Right cardiac atrium (tissue), 5 donors: ENCODE measurements around the gene ACY1. TPM values are rescaled to one million over a fixed set of nuclear protein-coding genes. Genes with fewer than 3 reads are reported as not detected.

Experiments
- ATAC-seq, 2 donors: fragments of 200-7000 bp; cut with Tn5 transposase; one replicate each; pipeline versions ENCODE4 v1.8.0 to v1.9.1; 2020; ENCODE audit warnings: moderate library complexity in 2 of 2, mild to moderate bottlenecking in 1 of 2
- DNase-seq, 3 donors: peaks; one replicate each; pipeline ENCODE4 v3.0.0-alpha.2; 2020
- H3K27ac ChIP-seq: one replicate; pipeline ENCODE4 v1.5.1; 2013; ENCODE audit warnings: mild to moderate bottlenecking, low read length, control low read depth, moderate library complexity
- H3K27me3 ChIP-seq: one replicate; pipeline ENCODE4 v1.6.1; 2013; ENCODE audit not compliant: control insufficient read depth, insufficient read depth
- H3K4me1 ChIP-seq: one replicate; pipeline ENCODE4 v1.6.1; 2013; ENCODE audit warnings: low read length; ENCODE audit not compliant: control insufficient read depth, insufficient read depth
- H3K4me3 ChIP-seq: one replicate; pipeline ENCODE4 v1.5.1; 2013; ENCODE audit warnings: low read length, control low read depth
- H3K9me3 ChIP-seq: one replicate; pipeline ENCODE4 v1.6.1; 2013; ENCODE audit warnings: low read length; ENCODE audit not compliant: control insufficient read depth
- WGBS: extraction: QIAGEN DNeasy Blood & Tissue Kit; methylation state at CpG from one replicate; pipeline ENCODE4 v1.1.7; 2013; 5-methylcytosine and 5-hydroxymethylcytosine counted together
- intact Hi-C, 4 donors: fragments of 100-400 bp; cut with DNase I; formaldehyde crosslinking; loops; one replicate each; pipeline versions ENCODE4 v1.11.0 to v1.14.0; 2022 to 2023
- polyA plus RNA-seq: library from polyadenylated mRNA; stranded (reverse); fragments of 200-250 nt; gene quantifications from one replicate; pipeline ENCODE4 v1.2.3, GENCODE V29; 2013
- total RNA-seq, 4 donors: library from RNA; stranded (reverse); fragmentation: NEBNext Ultra II Directional; extraction: Animal tissue kit (Norgen Biotek cat#: 25700); gene quantifications; one replicate each; pipeline ENCODE4 v1.2.1, GENCODE V29; 2021
- donor health status: healthy with polysubstance abuse.
- donor health status: DM: no; HTN: yes; CAD: no.
- donor health status: DM: no; HTN: no; CAD: no.
- donor health status: DM: no; HTN: yes; CAD: no; lungs with severe emphysema.
- donor health status: DM: yes; HTN: yes; CAD: no.

ACY1 gene
- total and polyA plus RNA-seq, 5 donors = 18.4 to 27.2 (median 19.6) TPM

DNA sequence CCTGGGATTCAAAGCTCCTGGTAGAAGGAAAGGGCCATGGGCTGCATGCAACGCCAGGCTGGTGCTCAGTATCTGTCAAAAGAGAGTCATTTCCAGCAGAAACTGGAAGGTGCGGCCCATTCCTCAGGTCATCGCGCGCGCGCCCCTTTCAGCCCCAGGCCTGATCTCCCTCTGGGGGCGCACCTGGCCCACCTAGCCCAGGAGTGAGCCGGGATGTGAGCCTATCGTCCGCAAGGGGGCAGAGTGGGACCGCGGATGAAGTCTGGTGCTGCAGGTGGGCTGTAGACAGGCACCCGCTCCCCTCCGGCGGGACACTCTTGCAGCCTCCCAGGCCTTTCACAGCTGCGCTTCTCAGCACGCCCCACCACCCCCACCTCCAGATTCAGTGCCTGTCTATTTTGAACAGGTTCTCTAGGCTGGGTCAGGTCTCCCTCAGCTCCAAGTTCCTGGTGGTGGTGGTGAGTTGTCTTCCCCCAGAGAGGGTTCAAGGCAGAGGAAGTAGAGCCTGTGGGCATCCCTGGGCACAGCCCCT lies 18.2 kb downstream of the ACY1 start:
- Histone ChIP-seq H3K4me3 (no peak overlapping the region), H3K9me3 (no peaks in the 10 kb centered on the region), H3K27me3 (no peaks in the 10 kb centered on the region), H3K27ac (no peak overlapping the region), H3K4me1 (peaks cover 7% of the 10 kb centered on the region)
- peak; percentile 73 to 91 (median 90) for DNase-seq
- intact Hi-C loops = loop anchor here (1.0 to 10.0 kb wide), 6 partner anchors 51 to 273 kb away; partner anchors contain the start of gene WDR82 (in 1 of the 4)
- peak; percentile 60 to 65 for ATAC-seq
- WGBS = under 1% methylated on average over 18 of the region's 18 CpGs

DNA sequence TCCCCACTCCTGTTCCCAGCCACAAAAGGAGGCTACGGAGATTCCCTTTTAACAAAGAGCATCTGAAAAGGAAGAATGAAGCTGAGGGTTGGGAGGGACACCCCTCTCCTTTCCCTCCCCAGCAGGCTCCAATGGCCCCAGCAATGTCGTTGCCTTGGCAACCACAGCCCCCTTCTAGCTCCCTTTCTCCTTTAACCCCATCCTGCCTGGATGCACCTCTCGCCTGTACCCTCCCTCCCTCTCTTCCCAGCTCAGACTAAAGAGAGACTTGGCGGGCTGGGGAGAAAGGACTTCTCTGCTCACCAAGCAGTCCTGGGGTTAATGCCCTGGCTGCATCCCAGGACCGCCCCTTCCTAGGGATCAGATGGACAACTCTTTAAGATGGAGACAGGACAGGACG lies 19.4 kb downstream of the ACY1 start:
- 74% methylated on average over 6 of the region's 6 CpGs for WGBS

DNA sequence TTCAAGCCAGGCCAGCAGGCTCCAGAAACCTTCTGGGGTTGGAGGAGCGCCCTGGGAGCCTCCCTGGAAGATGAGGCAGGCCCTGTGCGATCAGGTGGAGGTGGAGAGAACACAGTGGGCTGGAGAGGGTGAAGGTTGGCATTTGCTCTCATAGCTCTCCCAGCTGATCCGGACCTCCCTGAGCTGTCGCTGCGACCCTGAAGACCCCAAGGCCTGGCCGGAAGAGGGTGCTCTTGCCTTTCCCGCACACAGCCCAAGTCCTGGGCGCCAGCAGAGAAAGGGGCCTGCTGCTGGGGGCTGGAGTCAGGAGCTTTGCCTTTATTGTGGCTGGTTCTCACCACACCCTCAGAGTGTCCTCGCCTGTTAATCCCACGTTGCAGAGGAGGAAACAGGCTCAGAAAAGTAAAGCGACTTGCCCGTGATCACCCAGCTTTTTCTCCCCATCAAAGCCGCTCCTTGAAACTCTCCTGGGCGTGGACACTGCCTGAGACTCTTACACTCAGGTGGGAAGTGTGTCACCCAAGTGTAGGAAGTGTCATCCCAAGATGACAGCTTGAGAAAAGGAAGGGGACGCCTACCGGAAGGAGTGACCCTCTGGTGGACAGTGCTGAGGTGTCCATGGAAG lies 20.9 kb downstream of the ACY1 start:
- Histone ChIP-seq H3K27me3 (no peaks in the 10 kb centered on the region), H3K4me3 (no peak overlapping the region), H3K27ac (peak overlapping the region; percentile 10), H3K9me3 (no peaks in the 10 kb centered on the region), H3K4me1 (peaks cover 8% of the 10 kb centered on the region)
- DNase-seq = peak; percentile 70 to 88 (median 84)
- 45% methylated on average over 16 of the region's 16 CpGs for WGBS
- peak; percentile 72 to 73 for ATAC-seq
- intact Hi-C loops = loop anchor here (2.0 to 10.0 kb wide), 6 partner anchors 48 to 271 kb away; partner anchors contain the start of gene WDR82 (in 1 of the 4)

More for the DNA sequence above, 19.4 kb downstream of the ACY1 start:
- H3K27ac ChIP-seq = no peak overlapping the region
- H3K4me1 ChIP-seq = peaks cover 8% of the 10 kb centered on the region
- ATAC-seq = no peak
- no peaks in the 10 kb centered on the region for H3K27me3 ChIP-seq
- DNase-seq = peak in 1 of 3 donors; percentile 31
- H3K4me3 ChIP-seq = no peak overlapping the region
- intact Hi-C loops = loop anchor here (2.0 to 10.0 kb wide), 7 partner anchors 50 to 272 kb away; partner anchors contain the start of gene WDR82 (in 1 of the 4)
- no peaks in the 10 kb centered on the region for H3K9me3 ChIP-seq

DNA sequence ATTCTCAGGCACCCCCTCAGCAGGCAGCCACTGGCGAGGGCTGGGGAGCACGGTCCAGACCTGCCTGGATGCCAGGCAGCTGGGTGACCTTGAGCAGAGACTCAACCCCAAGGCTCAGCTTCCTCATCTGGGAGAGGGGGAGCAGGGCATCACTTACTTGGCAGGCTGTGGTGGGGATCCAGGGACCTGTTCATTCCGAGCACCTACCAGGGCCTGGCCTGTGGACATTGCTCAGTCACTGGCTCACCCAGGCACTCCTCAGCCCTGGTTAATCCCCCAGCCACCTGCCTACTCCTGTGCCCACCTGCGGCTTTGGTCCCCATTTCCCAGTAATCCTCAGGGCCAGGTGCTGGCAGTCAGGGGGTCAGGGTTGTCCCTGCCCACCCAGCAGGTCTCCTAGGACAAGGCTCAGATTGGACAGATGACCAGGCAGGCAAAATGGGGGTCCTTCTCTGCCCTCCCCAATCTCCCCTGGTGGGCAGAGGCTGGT lies 21.6 kb downstream of the ACY1 start:
- WGBS = 83% methylated on average over 4 of the region's 4 CpGs
- Histone ChIP-seq H3K4me1 (peaks cover 8% of the 10 kb centered on the region), H3K27ac (peak overlapping the region; percentile 10), H3K4me3 (no peak overlapping the region), H3K27me3 (no peaks in the 10 kb centered on the region), H3K9me3 (no peaks in the 10 kb centered on the region)
- intact Hi-C loops = loop anchor here (2.0 to 10.0 kb wide), 6 partner anchors 47 to 270 kb away; partner anchors contain the start of gene WDR82 (in 1 of the 4)
- ATAC-seq (peak in 1 of 2 donors; percentile 1), DNase-seq (peak in 1 of 3 donors; percentile 55)

DNA sequence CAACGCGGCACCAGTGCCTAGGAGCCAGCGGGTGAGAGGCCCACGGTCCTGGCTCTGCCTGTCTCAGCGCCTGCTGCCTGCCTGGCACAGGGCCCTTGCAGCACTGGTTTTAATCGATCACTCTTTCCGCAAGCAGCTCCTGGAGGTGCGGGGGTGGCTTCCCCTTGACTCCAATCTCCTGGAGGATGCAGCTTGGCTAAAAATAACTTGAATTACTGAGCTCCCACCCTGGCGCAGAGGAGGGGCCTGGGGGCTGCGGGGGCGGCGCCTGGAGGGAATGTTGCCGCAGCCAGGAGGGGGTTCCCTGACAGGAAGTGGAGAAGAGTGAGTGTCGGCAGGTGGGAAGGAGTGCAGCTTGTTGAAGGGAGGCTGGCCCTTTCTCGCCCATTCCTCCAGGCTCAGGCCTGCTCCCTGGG lies 22.2 kb downstream of the ACY1 start:
- peaks cover 8% of the 10 kb centered on the region for H3K4me1 ChIP-seq
- DNase-seq (peak; percentile 47 to 77 (median 76)), ATAC-seq (peak; percentile 17 to 52)
- no peaks in the 10 kb centered on the region for H3K27me3 ChIP-seq
- peak overlapping the region; percentile 31 for H3K27ac ChIP-seq
- H3K4me3 ChIP-seq = no peak overlapping the region
- intact Hi-C loops = loop anchor here in 2 of 4 donors (2.0 to 10.0 kb wide), 2 partner anchors 47 to 269 kb away; partner anchors contain the start of gene WDR82 (in 1 of the 2)
- no peaks in the 10 kb centered on the region for H3K9me3 ChIP-seq
- WGBS = 7% methylated on average over 15 of the region's 15 CpGs

DNA sequence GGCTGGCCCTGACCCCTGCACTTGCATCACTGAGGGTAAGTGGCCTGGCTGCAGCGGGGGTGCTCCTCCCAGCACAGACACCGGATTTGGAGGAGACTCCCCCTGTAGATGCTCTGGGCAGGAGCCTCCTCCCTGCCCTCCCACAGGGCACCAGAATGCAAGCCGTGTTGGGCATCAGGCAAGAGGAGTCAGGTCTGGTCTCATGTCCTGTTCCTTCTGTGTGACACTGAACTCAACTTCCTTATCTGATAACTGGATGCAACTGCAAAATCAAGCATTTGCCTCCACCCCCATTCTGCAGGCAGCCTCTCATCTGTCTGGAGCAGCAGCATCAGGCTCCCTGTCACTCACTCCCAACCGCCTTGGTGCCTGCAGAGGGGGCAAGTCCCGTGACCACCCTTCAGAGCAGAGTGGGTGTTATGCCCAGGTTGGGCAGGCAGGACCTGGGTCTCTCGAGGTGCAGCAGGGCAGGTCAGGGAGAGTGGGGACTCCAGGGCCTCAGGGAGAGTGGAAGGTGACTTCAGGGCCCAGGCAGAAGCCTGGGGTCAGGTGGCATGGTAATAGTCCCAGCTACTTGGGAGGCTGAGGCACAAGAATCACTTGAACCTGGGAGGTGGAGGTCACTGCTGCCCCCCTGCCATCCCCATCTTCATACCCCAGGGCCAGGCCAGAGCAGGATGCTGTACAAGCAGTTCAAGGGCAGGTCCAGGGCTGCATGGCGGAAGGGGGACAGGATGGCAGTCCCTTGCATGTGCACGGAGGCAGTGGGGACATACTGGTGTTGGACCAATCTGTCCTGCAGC lies 22.9 kb downstream of the ACY1 start:
- ATAC-seq (peak; percentile 2 to 5), DNase-seq (peak in 1 of 3 donors; percentile 47)
- WGBS = 39% methylated on average over 8 of the region's 8 CpGs
- H3K27me3 ChIP-seq = no peaks in the 10 kb centered on the region
- intact Hi-C loops = loop anchor here in 1 of 4 donors (10.0 kb wide), 1 partner anchor 269 kb away; the partner anchor contains the start of gene WDR82
- peaks cover 8% of the 10 kb centered on the region for H3K4me1 ChIP-seq
- no peak overlapping the region for H3K4me3 ChIP-seq
- peak overlapping the region; percentile 31 for H3K27ac ChIP-seq
- H3K9me3 ChIP-seq = no peaks in the 10 kb centered on the region

DNA sequence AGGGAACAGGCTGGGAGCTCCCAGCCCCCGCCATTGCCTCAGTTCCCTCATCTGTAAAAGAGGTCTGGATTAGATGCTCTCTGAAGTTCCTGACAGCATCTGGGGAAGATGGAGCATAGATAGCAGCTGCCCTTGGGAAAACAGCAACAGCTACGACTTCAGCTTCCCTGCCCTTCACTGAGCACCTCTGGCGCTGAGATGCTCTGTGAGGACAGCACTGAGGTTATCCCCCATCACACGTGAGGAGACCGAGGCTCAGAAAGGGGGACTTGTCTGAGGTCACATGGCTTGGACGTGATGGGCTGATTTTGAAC lies 23.4 kb downstream of the ACY1 start:
- no peak for DNase-seq
- 67% methylated on average over 6 of the region's 6 CpGs for WGBS
- H3K9me3 ChIP-seq = no peaks in the 10 kb centered on the region
- ATAC-seq = no peak
- H3K27ac ChIP-seq = no peak overlapping the region
- intact Hi-C loops = loop anchor here in 1 of 4 donors (10.0 kb wide), 1 partner anchor 268 kb away; the partner anchor contains the start of gene WDR82
- H3K27me3 ChIP-seq = no peaks in the 10 kb centered on the region
- peaks cover 8% of the 10 kb centered on the region for H3K4me1 ChIP-seq
- H3K4me3 ChIP-seq = no peak overlapping the region

DNA sequence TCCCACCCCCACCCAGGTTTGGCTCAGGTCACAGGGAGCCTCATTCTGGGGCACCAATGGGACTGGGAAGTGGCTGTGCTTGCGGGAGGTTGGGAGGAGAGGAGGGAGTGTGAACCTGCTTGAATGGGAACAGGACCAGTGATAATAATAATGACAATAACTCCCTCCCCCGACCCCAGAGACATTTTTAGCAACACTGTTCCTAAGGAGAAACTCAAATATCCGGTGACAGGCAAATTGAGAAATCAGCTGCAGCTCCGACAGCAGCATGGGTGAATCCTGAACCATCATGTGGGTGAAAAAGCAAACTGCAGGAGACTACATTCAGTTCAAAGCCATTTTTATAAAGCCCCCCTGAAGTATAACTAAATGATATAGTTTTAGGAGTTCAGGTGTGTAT lies 24.0 kb downstream of the ACY1 start:
- Histone ChIP-seq H3K9me3 (no peaks in the 10 kb centered on the region), H3K4me3 (no peak overlapping the region), H3K4me1 (peaks cover 8% of the 10 kb centered on the region), H3K27ac (no peak overlapping the region), H3K27me3 (no peaks in the 10 kb centered on the region)
- intact Hi-C loops = loop anchor here in 1 of 4 donors (10.0 kb wide), 1 partner anchor 268 kb away; the partner anchor contains the start of gene WDR82
- ATAC-seq = no peak
- 40% methylated on average over 4 of the region's 4 CpGs for WGBS
- DNase-seq = no peak

DNA sequence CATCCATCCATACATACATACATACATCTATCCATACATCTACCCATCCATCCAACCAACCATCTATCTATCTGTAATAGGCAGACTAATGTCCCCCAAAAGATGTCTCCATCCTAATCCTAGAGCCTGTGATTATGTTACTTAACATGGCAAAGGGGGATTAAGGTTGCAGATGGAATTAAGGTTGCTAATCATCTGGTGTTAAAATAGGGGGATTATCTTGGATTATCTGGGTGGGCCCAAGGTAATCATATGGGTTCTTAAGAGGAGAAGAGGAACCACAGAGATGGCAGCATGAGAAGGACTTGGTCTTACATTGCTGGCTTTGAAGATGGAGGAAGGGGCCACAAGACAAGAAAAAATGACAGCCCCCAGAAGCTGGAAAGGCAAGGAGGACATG lies 27.1 kb downstream of the ACY1 start:
- peaks cover 12% of the 10 kb centered on the region for H3K4me1 ChIP-seq
- ATAC-seq (no peak), DNase-seq (no peak)
- intact Hi-C loops = no loop called here
- no peaks in the 10 kb centered on the region for H3K9me3 ChIP-seq
- no peaks in the 10 kb centered on the region for H3K27me3 ChIP-seq
- no peak overlapping the region for H3K4me3 ChIP-seq
- H3K27ac ChIP-seq = no peak overlapping the region

DNA sequence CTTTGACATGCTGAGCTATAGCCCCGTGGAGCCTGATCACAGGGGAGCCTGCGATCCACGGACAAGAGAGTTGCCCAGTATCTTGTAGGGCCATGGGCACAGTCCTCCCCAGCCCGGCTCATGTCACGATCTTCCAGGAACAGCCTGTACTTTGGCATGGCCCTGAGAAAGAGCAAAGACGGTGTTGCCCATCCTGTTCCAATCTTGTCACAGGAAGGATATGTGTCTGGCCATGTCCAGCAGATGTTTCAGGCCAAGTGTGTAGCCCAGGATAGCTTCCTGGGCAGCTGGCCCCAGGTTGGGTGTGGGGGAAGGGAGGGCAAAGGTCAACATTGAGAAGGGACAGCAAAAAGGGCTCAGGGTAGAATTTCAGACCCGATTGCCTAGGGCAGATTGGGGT lies 29.4 kb downstream of the ACY1 start:
- H3K9me3 ChIP-seq = no peaks in the 10 kb centered on the region
- 53% methylated on average over 7 of the region's 7 CpGs for WGBS
- DNase-seq = no peak
- no peak overlapping the region for H3K4me3 ChIP-seq
- no peak overlapping the region for H3K27ac ChIP-seq
- H3K27me3 ChIP-seq = no peaks in the 10 kb centered on the region
- intact Hi-C loops = no loop called here
- peak in 1 of 2 donors; percentile 17 for ATAC-seq
- H3K4me1 ChIP-seq = peaks cover 13% of the 10 kb centered on the region
